GM12801 (cell line): ENCODE data around the gene SNX10.

ENCODE experiments used
- CTCF ChIP-seq: IDR thresholded peaks from one replicate; pipeline ENCODE4 v1.5.1; 2011; ENCODE audit warnings: control low read depth; ENCODE audit not compliant: insufficient read length; ENCODE audit errors: extremely low read depth

The SNX10 gene

GRCh38 chr7:26329520-26330255, 38.0 kb downstream of the SNX10 start:
- no peak for TF ChIP-seq CTCF

- no peak for TF ChIP-seq CTCF
Observed at GRCh38 chr7:26331113-26331512, 39.5 kb downstream of the SNX10 start.

GRCh38 chr7:26331789-26332188, 40.1 kb downstream of the SNX10 start:
- TF ChIP-seq CTCF, result no peak

GRCh38 chr7:26332698-26333097, 41.0 kb downstream of the SNX10 start:
- no peak for TF ChIP-seq CTCF

GRCh38 chr7:26334166-26334859, 42.7 kb downstream of the SNX10 start:
- TF ChIP-seq CTCF, result no peak

- no peak for TF ChIP-seq CTCF
Observed at GRCh38 chr7:26337232-26337865, 45.7 kb downstream of the SNX10 start.

GRCh38 chr7:26340476-26341018, 48.9 kb downstream of the SNX10 start:
- no peak for TF ChIP-seq CTCF
